K562 (cell line): Measurements from ENCODE around the gene NEB.

Source experiments
- CTCF ChIP-seq, 3 experiments: IDR thresholded peaks in 2 of 3; conservative IDR thresholded peaks in 1 of 3; 2 replicates each; pipeline ENCODE4 v1.5.1; 2011 to 2012; ENCODE audit warnings: low read length in 3 of 3, mild to moderate bottlenecking in 3 of 3, control low read depth in 2 of 3, improper control_type of control experiment in 1 of 3, inconsistent platforms in 1 of 3, low read depth in 1 of 3, mixed read lengths in 1 of 3, moderate library complexity in 1 of 3; ENCODE audit not compliant: insufficient read depth in 2 of 3
- RBM17 ChIP-seq: fragments of 200-400 bp; formaldehyde crosslinking; IDR thresholded peaks from 2 replicates; pipeline ENCODE4 v1.6.1; 2017; ENCODE audit warnings: low read depth, mild to moderate bottlenecking, low read length, borderline replicate concordance
- ZNF589 ChIP-seq: fragments of 200-800 bp; sonication (Bioruptor generic); IDR thresholded peaks from 2 replicates; pipeline ENCODE4 v1.6.1; 2016; ENCODE audit warnings: low read depth, missing genetic modification characterization, missing compliant biosample characterization

- TF ChIP-seq RBM17: no peak
- no peak for TF ChIP-seq CTCF (IDR thresholded peaks at IDR 0.05 in 2 of 3, conservative IDR thresholded peaks at IDR 0.05 in 1 of 3; ENCODE audit: insufficient read depth in 2 of 3, low read depth in 1 of 3, low read length in 3 of 3)
- no peak for TF ChIP-seq ZNF589 (CRISPR knock-in tag)
These were observed 19.3 kb upstream of the NEB start for GRCh38 chr2:151753540-151753939.
